ENCODE data around the gene FOXP3.

The FOXP3 gene

DNA sequence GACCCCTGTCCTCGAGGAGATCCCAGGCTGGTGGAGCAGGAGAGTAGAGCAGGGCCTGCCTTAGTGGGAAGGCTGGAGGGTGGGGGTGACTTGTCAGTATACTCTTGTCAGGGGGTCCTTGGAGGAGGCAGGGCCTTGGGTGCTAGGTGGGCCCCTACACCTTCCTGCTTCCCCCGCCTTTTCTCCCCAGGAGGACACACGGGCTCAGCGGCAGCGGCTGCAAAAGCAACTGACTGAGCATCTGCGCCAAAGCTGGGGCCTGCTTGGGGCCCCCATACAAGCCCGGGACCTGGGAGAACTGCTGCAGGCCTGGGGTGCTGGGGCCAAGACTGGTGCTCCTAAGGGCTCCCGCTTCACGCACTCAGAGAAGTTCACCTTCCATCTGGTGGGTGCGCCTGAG, 18.0 kb downstream of the FOXP3 start:
- TF ChIP-seq, protein P1, sequence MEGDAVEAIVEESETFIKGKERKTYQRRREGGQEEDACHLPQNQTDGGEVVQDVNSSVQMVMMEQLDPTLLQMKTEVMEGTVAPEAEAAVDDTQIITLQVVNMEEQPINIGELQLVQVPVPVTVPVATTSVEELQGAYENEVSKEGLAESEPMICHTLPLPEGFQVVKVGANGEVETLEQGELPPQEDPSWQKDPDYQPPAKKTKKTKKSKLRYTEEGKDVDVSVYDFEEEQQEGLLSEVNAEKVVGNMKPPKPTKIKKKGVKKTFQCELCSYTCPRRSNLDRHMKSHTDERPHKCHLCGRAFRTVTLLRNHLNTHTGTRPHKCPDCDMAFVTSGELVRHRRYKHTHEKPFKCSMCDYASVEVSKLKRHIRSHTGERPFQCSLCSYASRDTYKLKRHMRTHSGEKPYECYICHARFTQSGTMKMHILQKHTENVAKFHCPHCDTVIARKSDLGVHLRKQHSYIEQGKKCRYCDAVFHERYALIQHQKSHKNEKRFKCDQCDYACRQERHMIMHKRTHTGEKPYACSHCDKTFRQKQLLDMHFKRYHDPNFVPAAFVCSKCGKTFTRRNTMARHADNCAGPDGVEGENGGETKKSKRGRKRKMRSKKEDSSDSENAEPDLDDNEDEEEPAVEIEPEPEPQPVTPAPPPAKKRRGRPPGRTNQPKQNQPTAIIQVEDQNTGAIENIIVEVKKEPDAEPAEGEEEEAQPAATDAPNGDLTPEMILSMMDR (IDR thresholded peaks at IDR 0.05; ENCODE audit: control insufficient read depth, insufficient read depth, low read depth, low read length, missing control alignments), result no peak
- no peak overlapping the region for H3K4me3 ChIP-seq (ENCODE audit: control insufficient read depth, low read depth, low read length)
- DNase-seq (ENCODE audit: low read depth), result no peak

DNA sequence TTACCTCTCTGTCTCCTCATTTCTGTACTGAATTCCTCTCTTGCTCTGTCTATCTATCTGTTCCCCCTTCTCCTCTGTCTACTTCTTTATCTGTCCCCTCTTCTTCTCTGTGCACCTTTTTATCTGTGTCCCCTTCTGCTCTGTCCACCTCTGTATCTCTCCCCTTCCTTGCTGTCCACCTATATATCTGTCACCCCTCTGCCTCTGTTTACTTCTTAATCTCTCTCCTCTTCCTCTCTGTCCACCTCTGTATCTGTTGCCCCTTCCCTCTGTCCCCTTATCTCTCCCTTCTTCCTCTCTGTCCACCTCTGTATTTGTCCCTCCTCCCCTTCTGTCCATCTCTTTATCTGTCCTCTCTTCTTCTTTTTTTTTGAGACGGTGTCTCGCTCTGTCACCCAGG, 20.3 kb downstream of the FOXP3 start:
- no peak for DNase-seq (ENCODE audit: low read depth)
- H3K4me3 ChIP-seq (ENCODE audit: control insufficient read depth, low read depth, low read length), result no peak overlapping the region
- TF ChIP-seq, protein P1 (IDR thresholded peaks at IDR 0.05; ENCODE audit: control insufficient read depth, insufficient read depth, low read depth, low read length, missing control alignments), result no peak

DNA sequence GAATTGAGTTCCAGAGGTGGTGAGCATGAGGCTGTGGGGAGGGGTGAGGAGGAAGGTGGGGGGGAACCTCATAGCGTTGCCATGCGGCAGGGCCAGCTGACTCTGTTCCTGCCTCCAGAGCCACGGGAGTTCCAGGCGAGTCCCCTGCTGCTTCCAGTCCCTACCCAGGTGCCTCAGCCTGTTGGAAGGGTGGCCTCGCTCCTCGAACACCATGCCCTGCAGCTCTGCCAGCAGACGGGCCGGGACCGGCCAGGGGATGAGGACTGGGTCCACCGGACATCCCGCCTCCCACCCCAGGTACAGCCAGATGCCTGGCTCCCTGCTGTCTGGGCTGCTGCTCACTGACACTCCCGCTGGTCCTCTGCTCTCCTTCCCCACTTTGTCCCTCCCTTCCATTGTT, 21.3 kb downstream of the FOXP3 start:
- H3K4me3 ChIP-seq (ENCODE audit: control insufficient read depth, low read depth, low read length), result no peak overlapping the region
- TF ChIP-seq, protein P1 (IDR thresholded peaks at IDR 0.05; ENCODE audit: control insufficient read depth, insufficient read depth, low read depth, low read length, missing control alignments), result no peak
- no peak for DNase-seq (ENCODE audit: low read depth)

DNA sequence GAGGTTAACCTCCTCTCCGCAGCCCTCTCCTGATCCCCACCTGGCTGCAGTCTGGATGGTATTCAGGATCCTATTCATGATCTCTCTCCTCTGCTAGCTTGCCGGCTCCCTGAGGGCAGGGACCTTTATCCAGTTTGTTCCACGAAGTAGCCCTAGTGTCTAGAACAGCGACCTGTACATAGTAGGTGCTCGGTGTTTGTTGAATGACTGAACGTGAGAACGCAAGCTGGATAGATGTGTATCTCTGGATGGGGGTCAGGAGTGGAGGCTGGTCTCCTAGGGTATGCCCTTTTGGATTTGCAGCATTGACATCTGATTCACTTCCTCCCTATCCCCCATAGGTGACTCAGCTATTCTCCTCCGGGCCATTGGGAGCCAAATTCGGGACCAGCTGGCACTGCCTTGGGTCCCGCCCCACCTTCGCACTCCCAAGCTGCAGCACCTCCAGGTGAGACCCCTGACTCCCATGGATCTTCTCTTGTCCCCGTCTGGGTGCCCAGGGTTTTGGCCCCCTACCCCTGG, 21.9 kb downstream of the FOXP3 start:
- no peak overlapping the region for H3K4me3 ChIP-seq (ENCODE audit: control insufficient read depth, low read depth, low read length)
- TF ChIP-seq, protein P1 (IDR thresholded peaks at IDR 0.05; ENCODE audit: control insufficient read depth, insufficient read depth, low read depth, low read length, missing control alignments), result no peak
- DNase-seq (ENCODE audit: low read depth), result no peak

DNA sequence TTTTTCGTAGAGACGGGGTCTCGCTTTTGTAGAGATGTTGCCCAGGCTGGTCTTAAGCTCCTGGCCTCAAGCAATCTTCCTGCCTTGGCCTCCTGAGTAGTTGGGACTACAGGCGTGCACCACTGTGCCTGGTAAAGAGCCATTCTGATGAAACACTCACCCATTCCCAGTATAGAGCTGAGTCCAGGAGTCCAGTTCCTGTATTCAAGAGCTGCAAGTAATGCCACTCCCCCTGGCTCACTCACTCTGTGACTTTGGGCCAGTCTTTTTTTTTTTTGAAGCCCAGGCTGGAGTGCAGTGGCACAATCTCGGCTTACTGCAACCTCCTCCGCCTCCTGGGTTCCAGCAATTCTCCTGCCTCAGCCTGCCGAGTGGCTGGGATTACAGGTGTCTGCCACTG, 25.8 kb downstream of the FOXP3 start:
- H3K4me3 ChIP-seq (ENCODE audit: control insufficient read depth, low read depth, low read length), result no peak overlapping the region
- no peak for DNase-seq (ENCODE audit: low read depth)
- TF ChIP-seq, protein P1 (IDR thresholded peaks at IDR 0.05; ENCODE audit: control insufficient read depth, insufficient read depth, low read depth, low read length, missing control alignments), result no peak

- no peak overlapping the region for H3K4me3 ChIP-seq (ENCODE audit: control insufficient read depth, low read depth, low read length)
- DNase-seq (ENCODE audit: low read depth), result no peak
- TF ChIP-seq, protein P1 (IDR thresholded peaks at IDR 0.05; ENCODE audit: control insufficient read depth, insufficient read depth, low read depth, low read length, missing control alignments), result no peak
Measured at GRCh38 chrX:49237060-49237459, 27.4 kb downstream of the FOXP3 start.

Data from AG09309 (cell line).